22Rv1 (cell line): Measurements from ENCODE around the gene ZC3H13.

Source experiments
- ZFX ChIP-seq: fragments of 450-650 bp; IDR thresholded peaks from 2 replicates; pipeline ENCODE4 v1.6.1; 2017; ENCODE audit warnings: antibody characterized with exemption, borderline replicate concordance
- TF ChIP-seq, protein P1 (sequence below): fragments of 450-650 bp; IDR thresholded peaks from 2 replicates; pipeline ENCODE4 v1.5.1; 2017; ENCODE audit warnings: mild to moderate bottlenecking

DNA sequence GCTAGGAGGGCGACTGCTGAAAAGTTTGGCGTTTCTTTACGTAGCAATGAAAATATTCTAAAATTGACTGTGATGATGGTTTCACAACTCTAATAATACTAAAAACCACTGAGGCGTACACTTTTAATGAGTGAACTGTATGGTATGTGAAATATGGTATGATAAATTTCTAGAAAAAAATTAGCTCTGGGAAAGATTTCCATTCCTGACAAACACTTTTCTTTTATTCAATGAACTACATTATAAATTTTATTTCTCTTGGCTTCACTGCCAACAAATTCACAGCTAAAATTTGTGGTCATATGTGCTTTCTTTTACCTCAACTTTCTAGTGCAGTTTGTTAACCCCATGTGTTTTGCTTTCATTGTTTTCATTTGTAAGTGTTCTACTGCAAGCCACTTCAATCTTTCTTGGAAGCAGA is 11.1 kb downstream of the ZC3H13 start:
- TF ChIP-seq, protein P1, sequence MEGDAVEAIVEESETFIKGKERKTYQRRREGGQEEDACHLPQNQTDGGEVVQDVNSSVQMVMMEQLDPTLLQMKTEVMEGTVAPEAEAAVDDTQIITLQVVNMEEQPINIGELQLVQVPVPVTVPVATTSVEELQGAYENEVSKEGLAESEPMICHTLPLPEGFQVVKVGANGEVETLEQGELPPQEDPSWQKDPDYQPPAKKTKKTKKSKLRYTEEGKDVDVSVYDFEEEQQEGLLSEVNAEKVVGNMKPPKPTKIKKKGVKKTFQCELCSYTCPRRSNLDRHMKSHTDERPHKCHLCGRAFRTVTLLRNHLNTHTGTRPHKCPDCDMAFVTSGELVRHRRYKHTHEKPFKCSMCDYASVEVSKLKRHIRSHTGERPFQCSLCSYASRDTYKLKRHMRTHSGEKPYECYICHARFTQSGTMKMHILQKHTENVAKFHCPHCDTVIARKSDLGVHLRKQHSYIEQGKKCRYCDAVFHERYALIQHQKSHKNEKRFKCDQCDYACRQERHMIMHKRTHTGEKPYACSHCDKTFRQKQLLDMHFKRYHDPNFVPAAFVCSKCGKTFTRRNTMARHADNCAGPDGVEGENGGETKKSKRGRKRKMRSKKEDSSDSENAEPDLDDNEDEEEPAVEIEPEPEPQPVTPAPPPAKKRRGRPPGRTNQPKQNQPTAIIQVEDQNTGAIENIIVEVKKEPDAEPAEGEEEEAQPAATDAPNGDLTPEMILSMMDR = no peak
- TF ChIP-seq ZFX = no peak
